H9 (cell line): ENCODE results near the gene SPECC1. TPM values are rescaled to one million over a fixed set of nuclear protein-coding genes. Genes with fewer than 3 reads are reported as not detected.

Experiments
- DNase-seq: peaks from one replicate; pipeline ENCODE4 v3.0.0-alpha.2; 2017
- H2AFZ ChIP-seq: one replicate; pipeline ENCODE4 v1.6.1; 2013; ENCODE audit warnings: mild to moderate bottlenecking, low read length, control low read depth, moderate library complexity
- H2AK5ac ChIP-seq: 2 replicates; pipeline ENCODE4 v1.6.1; 2013; ENCODE audit warnings: low read length, control low read depth, mixed read lengths; ENCODE audit not compliant: insufficient read length
- H2BK120ac ChIP-seq: one replicate; pipeline ENCODE4 v1.6.1; 2013; ENCODE audit warnings: low read depth, mild to moderate bottlenecking, low read length, control low read depth, inconsistent platforms; ENCODE audit not compliant: poor library complexity, severe bottlenecking
- H2BK12ac ChIP-seq: 2 replicates; pipeline ENCODE4 v1.6.1; 2013; ENCODE audit warnings: low read length, control low read depth, mixed read lengths, low read depth; ENCODE audit not compliant: insufficient read length
- H2BK15ac ChIP-seq: 2 replicates; pipeline ENCODE4 v1.6.1; 2013; ENCODE audit warnings: low read depth, low read length, control low read depth
- H2BK20ac ChIP-seq: one replicate; pipeline ENCODE4 v1.6.1; 2013; ENCODE audit warnings: low read depth, mild to moderate bottlenecking, low read length, control low read depth, inconsistent platforms; ENCODE audit not compliant: poor library complexity, severe bottlenecking
- H2BK5ac ChIP-seq: 2 replicates; pipeline ENCODE4 v1.6.1; 2013; ENCODE audit warnings: low read length, control low read depth, mixed read lengths; ENCODE audit not compliant: insufficient read length
- H3K14ac ChIP-seq: 2 replicates; pipeline ENCODE4 v1.6.1; 2013; ENCODE audit warnings: low read length, control low read depth; ENCODE audit not compliant: insufficient read depth
- H3K18ac ChIP-seq: 2 replicates; pipeline ENCODE4 v1.6.1; 2013; ENCODE audit warnings: low read depth, mild to moderate bottlenecking, mixed read lengths, low read length, control low read depth; ENCODE audit not compliant: insufficient read length
- H3K23ac ChIP-seq: 2 replicates; pipeline ENCODE4 v1.6.1; 2013; ENCODE audit warnings: low read length, control low read depth, mixed read lengths, low read depth; ENCODE audit not compliant: insufficient read length
- H3K23me2 ChIP-seq: 2 replicates; pipeline ENCODE4 v1.6.1; 2013; ENCODE audit warnings: low read depth, mild to moderate bottlenecking, mixed read lengths, low read length, control low read depth; ENCODE audit not compliant: insufficient read length, poor library complexity, severe bottlenecking
- H3K27ac ChIP-seq: 2 replicates; pipeline ENCODE4 v1.5.1; 2013; ENCODE audit warnings: low read length, control low read depth, mixed read lengths, low read depth; ENCODE audit not compliant: insufficient read length
- H3K27me3 ChIP-seq: 2 replicates; pipeline ENCODE4 v1.6.1; 2013; ENCODE audit warnings: low read length, control low read depth, inconsistent platforms; ENCODE audit not compliant: insufficient read depth
- H3K4ac ChIP-seq: 2 replicates; pipeline ENCODE4 v1.6.1; 2013; ENCODE audit warnings: low read depth, mild to moderate bottlenecking, control low read depth, inconsistent platforms, low read length, moderate library complexity
- H3K4me1 ChIP-seq: 2 replicates; pipeline ENCODE4 v1.6.1; 2013; ENCODE audit warnings: low read length, control low read depth, inconsistent platforms; ENCODE audit not compliant: insufficient read depth
- H3K4me2 ChIP-seq: 2 replicates; pipeline ENCODE4 v1.6.1; 2013; ENCODE audit warnings: low read length, control low read depth, mixed read lengths; ENCODE audit not compliant: insufficient read length, insufficient read depth
- H3K56ac ChIP-seq: 2 replicates; pipeline ENCODE4 v1.6.1; 2013; ENCODE audit warnings: low read depth, mild to moderate bottlenecking, mixed read lengths, low read length, control low read depth; ENCODE audit not compliant: insufficient read length
- H3K79me1 ChIP-seq: 2 replicates; pipeline ENCODE4 v1.6.1; 2013; ENCODE audit warnings: low read depth, mild to moderate bottlenecking, moderate library complexity, low read length, control low read depth, inconsistent platforms; ENCODE audit not compliant: insufficient read depth, poor library complexity, severe bottlenecking
- H3K79me2 ChIP-seq: 2 replicates; pipeline ENCODE4 v1.6.1; 2013; ENCODE audit warnings: low read length, control low read depth, inconsistent platforms; ENCODE audit not compliant: insufficient read depth
- H3K9ac ChIP-seq: 2 replicates; pipeline ENCODE4 v1.6.1; 2013; ENCODE audit warnings: low read length, control low read depth, mixed read lengths; ENCODE audit not compliant: insufficient read length; ENCODE audit errors: extremely low read depth
- H3K9me3 ChIP-seq: one replicate; pipeline ENCODE4 v1.6.1; 2013; ENCODE audit warnings: low read depth, low read length, inconsistent platforms; ENCODE audit not compliant: control insufficient read depth
- H3T11ph ChIP-seq: one replicate; pipeline ENCODE4 v1.6.1; 2013; ENCODE audit warnings: mild to moderate bottlenecking, low read length, control low read depth, inconsistent platforms
- H4K20me1 ChIP-seq: one replicate; pipeline ENCODE4 v1.6.1; 2013; ENCODE audit not compliant: control insufficient read depth, insufficient read length, insufficient read depth
- H4K5ac ChIP-seq: 2 replicates; pipeline ENCODE4 v1.6.1; 2013; ENCODE audit warnings: low read depth, mild to moderate bottlenecking, mixed read lengths, low read length, control low read depth; ENCODE audit not compliant: insufficient read length
- H4K8ac ChIP-seq: replicated peaks from 2 replicates; pipeline ENCODE4 v1.6.1; 2013; ENCODE audit warnings: low read length, control low read depth, mixed read lengths, low read depth; ENCODE audit not compliant: insufficient read length
- H4K91ac ChIP-seq: 2 replicates; pipeline ENCODE4 v1.6.1; 2013; ENCODE audit warnings: low read depth, mild to moderate bottlenecking, moderate library complexity, mixed read lengths, low read length, control low read depth; ENCODE audit not compliant: insufficient read length
- H3K27ac Mint-ChIP-seq, 3 experiments: 2 replicates in 2 of 3; 3 replicates in 1 of 3; pipeline ENCODE4 v1.8.0; 2020 to 2021; ENCODE audit warnings: mixed read lengths in 3 of 3, mild to moderate bottlenecking in 1 of 3, moderate library complexity in 1 of 3
- H3K27me3 Mint-ChIP-seq: 2 replicates; pipeline ENCODE4 v1.8.0; 2021; ENCODE audit warnings: low read depth, mild to moderate bottlenecking, moderate library complexity, mixed read lengths
- H3K36me3 Mint-ChIP-seq, 3 experiments: 2 replicates in 2 of 3; 3 replicates in 1 of 3; pipeline ENCODE4 v1.8.0; 2020 to 2021; ENCODE audit warnings: low read depth in 3 of 3, mixed read lengths in 3 of 3; ENCODE audit not compliant: insufficient read depth in 1 of 3
- H3K4me1 Mint-ChIP-seq, 2 experiments: 2 replicates each; pipeline ENCODE4 v1.8.0; 2020; ENCODE audit warnings: mixed read lengths in 2 of 2
- H3K4me3 Mint-ChIP-seq, 2 experiments: 2 replicates in 1 of 2; 3 replicates in 1 of 2; pipeline ENCODE4 v1.8.0; 2020 to 2021; ENCODE audit warnings: mild to moderate bottlenecking in 2 of 2, mixed read lengths in 2 of 2, moderate library complexity in 1 of 2
- H3K9me3 Mint-ChIP-seq, 2 experiments: 2 replicates in 1 of 2; 3 replicates in 1 of 2; pipeline ENCODE4 v1.8.0; 2020; ENCODE audit warnings: mild to moderate bottlenecking in 2 of 2, mixed read lengths in 2 of 2, moderate library complexity in 1 of 2
- WGBS: extraction: QIAGEN DNeasy Blood & Tissue Kit; methylation state at CpG from one replicate; pipeline ENCODE4 v1.1.7; 2013; ENCODE audit warnings: missing lambda C conversion rate, low lambda C conversion rate, mixed read lengths; ENCODE audit not compliant: insufficient read length; ENCODE audit errors: extremely low coverage; 5-methylcytosine and 5-hydroxymethylcytosine counted together
- total RNA-seq: library from RNA; stranded (reverse); gene quantifications from 2 replicates; pipeline ENCODE4 v1.2.1, GENCODE V29; 2021
- TF ChIP-seq, protein P1 (sequence below): fragments of 200-600 bp; sonication (generic); conservative IDR thresholded peaks from 3 replicates; pipeline ENCODE4 v1.8.0; 2021; ENCODE audit warnings: antibody characterized with exemption, mild to moderate bottlenecking

The SPECC1 gene
- total RNA-seq, 1 experiment from 2014 or later = 65.7 TPM

DNA sequence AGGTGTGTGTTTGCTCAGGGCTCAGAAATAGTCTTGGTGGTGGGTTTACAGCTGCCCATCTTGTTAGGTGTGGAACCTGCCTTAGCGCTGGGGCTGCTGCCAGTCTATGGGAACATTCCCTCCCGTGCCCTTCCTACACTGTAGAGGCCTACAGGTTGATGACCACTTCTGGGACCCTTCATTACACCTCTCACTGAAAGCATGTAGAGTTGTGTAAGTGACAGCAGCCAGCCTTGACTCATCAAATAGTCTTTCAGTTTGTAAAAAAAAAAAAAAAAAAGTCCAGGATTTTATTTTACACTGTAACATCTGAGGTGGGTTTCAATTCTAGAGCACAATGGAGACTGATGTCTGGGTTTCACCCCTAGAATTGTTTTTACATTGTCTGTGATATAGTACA is 193.9 kb downstream of the SPECC1 start:
- H2BK5ac ChIP-seq = no peak overlapping the region
- H2BK20ac ChIP-seq = no peak overlapping the region
- TF ChIP-seq, protein P1, sequence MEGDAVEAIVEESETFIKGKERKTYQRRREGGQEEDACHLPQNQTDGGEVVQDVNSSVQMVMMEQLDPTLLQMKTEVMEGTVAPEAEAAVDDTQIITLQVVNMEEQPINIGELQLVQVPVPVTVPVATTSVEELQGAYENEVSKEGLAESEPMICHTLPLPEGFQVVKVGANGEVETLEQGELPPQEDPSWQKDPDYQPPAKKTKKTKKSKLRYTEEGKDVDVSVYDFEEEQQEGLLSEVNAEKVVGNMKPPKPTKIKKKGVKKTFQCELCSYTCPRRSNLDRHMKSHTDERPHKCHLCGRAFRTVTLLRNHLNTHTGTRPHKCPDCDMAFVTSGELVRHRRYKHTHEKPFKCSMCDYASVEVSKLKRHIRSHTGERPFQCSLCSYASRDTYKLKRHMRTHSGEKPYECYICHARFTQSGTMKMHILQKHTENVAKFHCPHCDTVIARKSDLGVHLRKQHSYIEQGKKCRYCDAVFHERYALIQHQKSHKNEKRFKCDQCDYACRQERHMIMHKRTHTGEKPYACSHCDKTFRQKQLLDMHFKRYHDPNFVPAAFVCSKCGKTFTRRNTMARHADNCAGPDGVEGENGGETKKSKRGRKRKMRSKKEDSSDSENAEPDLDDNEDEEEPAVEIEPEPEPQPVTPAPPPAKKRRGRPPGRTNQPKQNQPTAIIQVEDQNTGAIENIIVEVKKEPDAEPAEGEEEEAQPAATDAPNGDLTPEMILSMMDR = no peak
- H3K14ac ChIP-seq = no peak overlapping the region
- peaks cover 8% of the 10 kb centered on the region for H3K79me1 ChIP-seq
- DNase-seq = no peak
- WGBS = no CpG with 5 or more reads among the region's 2 CpGs
- H2BK12ac ChIP-seq = no peak overlapping the region
- no peak overlapping the region for H4K91ac ChIP-seq
- no peaks in the 10 kb centered on the region for H3K9me3 ChIP-seq
- H2AK5ac ChIP-seq = no peak overlapping the region
- peaks cover 4% of the 10 kb centered on the region; the same call in 1 of the 2 replicates for H3K79me2 ChIP-seq
- H3T11ph ChIP-seq = no peak overlapping the region
- Mint-ChIP-seq H3K9me3 (peaks cover 0 to 12% of the 10 kb centered on the region in 2 experiments; a peak in 4 of 5 replicates), H3K4me3 (no peak overlapping the region), H3K27ac (peak overlapping the region in 2 of 3 experiments; percentile 22 to 73; a peak in 1 of 7 replicates), H3K27me3 (no peaks in the 10 kb centered on the region), H3K36me3 (peaks cover 17 to 29% (median 20%) of the 10 kb centered on the region in 3 experiments; a peak in 6 of 7 replicates), H3K4me1 (peaks cover 51 to 67% of the 10 kb centered on the region in 2 experiments)
- H3K4ac ChIP-seq = no peak overlapping the region
- H3K23ac ChIP-seq = no peak overlapping the region
- H3K4me2 ChIP-seq = no peak overlapping the region
- H3K4me1 ChIP-seq = peaks cover 25% of the 10 kb centered on the region
- no peaks in the 10 kb centered on the region for H3K27me3 ChIP-seq
- no peak overlapping the region for H3K9ac ChIP-seq
- H4K20me1 ChIP-seq = no peaks in the 10 kb centered on the region
- no peak overlapping the region for H3K18ac ChIP-seq
- H2BK120ac ChIP-seq = no peak overlapping the region
- no peaks in the 10 kb centered on the region for H3K23me2 ChIP-seq
- no peak overlapping the region for H3K56ac ChIP-seq
- no peak overlapping the region for H2BK15ac ChIP-seq
- no peak overlapping the region for H2AFZ ChIP-seq
- no peak overlapping the region for H4K8ac ChIP-seq
- H4K5ac ChIP-seq = no peak overlapping the region
- H3K27ac ChIP-seq = no peak overlapping the region
